Measurements from ENCODE around the gene COMMD7. TPM values are rescaled to one million over a fixed set of nuclear protein-coding genes. Genes with fewer than 3 reads are reported as not detected.

COMMD7 gene
- total RNA-seq, 2 experiments from 2014 or later, result 30.7 to 34.0 TPM

- TF ChIP-seq CTCF (IDR thresholded peaks at IDR 0.05), result no peak
- DNase-seq, result no peak
- ChIA-PET POLR2A (no interaction called here), CTCF (interaction anchor here (0.9 to 7.5 kb wide), 3 partner anchors 9 to 105 kb away, joined by 3 to 356 read pairs (median 9); partner anchors contain the start of gene C20orf203)
- no peak overlapping the region for H3K4me3 Mint-ChIP-seq
- peaks cover 15% of the 10 kb centered on the region for H3K4me1 Mint-ChIP-seq (ENCODE audit: low read depth)
- H3K27ac Mint-ChIP-seq, result no peak overlapping the region
- H3K9me3 Mint-ChIP-seq, result no peaks in the 10 kb centered on the region
- no peaks in the 10 kb centered on the region for H3K27me3 Mint-ChIP-seq
- intact Hi-C loops (cut with micrococcal nuclease), result no loop called here
- no peak for ATAC-seq
- H3K36me3 Mint-ChIP-seq (ENCODE audit: low read depth), result no peaks in the 10 kb centered on the region
Observed at GRCh38 chr20:32780749-32781655, 37.7 kb upstream of the COMMD7 start.

- CTCF ChIA-PET, result interaction anchor here (0.9 to 7.5 kb wide), 4 partner anchors 10 to 127 kb away, joined by 3 to 356 read pairs (median 6); partner anchors contain the start of gene C20orf203
- no peaks in the 10 kb centered on the region for H3K9me3 Mint-ChIP-seq
- DNase-seq (no peak), ATAC-seq (no peak)
- no peaks in the 10 kb centered on the region for H3K36me3 Mint-ChIP-seq (ENCODE audit: low read depth)
- no peak for TF ChIP-seq CTCF (IDR thresholded peaks at IDR 0.05)
- no peaks in the 10 kb centered on the region for H3K27me3 Mint-ChIP-seq
- H3K4me3 Mint-ChIP-seq, result no peak overlapping the region
- H3K4me1 Mint-ChIP-seq (ENCODE audit: low read depth), result peaks cover 21% of the 10 kb centered on the region
- no peak overlapping the region for H3K27ac Mint-ChIP-seq
- intact Hi-C loops (cut with micrococcal nuclease), result no loop called here
- POLR2A ChIA-PET, result no interaction called here
Observed at GRCh38 chr20:32780278-32780677, 37.0 kb upstream of the COMMD7 start.

GRCh38 chr20:32779500-32780211 lies 36.4 kb upstream of the COMMD7 start:
- no peak overlapping the region for H3K4me3 Mint-ChIP-seq
- intact Hi-C loops (cut with micrococcal nuclease), result no loop called here
- H3K27ac Mint-ChIP-seq, result no peak overlapping the region
- H3K4me1 Mint-ChIP-seq (ENCODE audit: low read depth), result peaks cover 24% of the 10 kb centered on the region
- H3K36me3 Mint-ChIP-seq (ENCODE audit: low read depth), result no peaks in the 10 kb centered on the region
- H3K9me3 Mint-ChIP-seq, result no peaks in the 10 kb centered on the region
- H3K27me3 Mint-ChIP-seq, result no peaks in the 10 kb centered on the region
- POLR2A ChIA-PET, result interaction anchor here (1.4 to 1.7 kb wide), 2 partner anchors 38 to 106 kb away, joined by 5 to 16 read pairs; partner anchors contain the start of gene C20orf203
- ATAC-seq (no peak), DNase-seq (no peak)
- CTCF ChIA-PET, result interaction anchor here (0.9 to 7.5 kb wide), 25 partner anchors 10 to 210 kb away, joined by 3 to 356 read pairs (median 12); partner anchors contain the start of genes C20orf203, COMMD7 and DNMT3B
- TF ChIP-seq CTCF (IDR thresholded peaks at IDR 0.05), result no peak

GRCh38 chr20:32777177-32777956 lies 34.1 kb upstream of the COMMD7 start:
- Mint-ChIP-seq H3K27me3 (no peaks in the 10 kb centered on the region), H3K4me1 (ENCODE audit: low read depth) (peaks cover 29% of the 10 kb centered on the region), H3K27ac (peak overlapping the region; percentile 66), H3K9me3 (no peaks in the 10 kb centered on the region), H3K4me3 (no peak overlapping the region), H3K36me3 (ENCODE audit: low read depth) (no peaks in the 10 kb centered on the region)
- ChIA-PET POLR2A (interaction anchor here (0.6 to 2.7 kb wide), 5 partner anchors 53 to 382 kb away, joined by 3 to 16 read pairs (median 4); partner anchors contain the start of gene C20orf203), CTCF (interaction anchor here (0.6 to 7.5 kb wide), 41 partner anchors 8 to 256 kb away, joined by 3 to 356 read pairs (median 8); partner anchors contain the start of genes C20orf203, COMMD7, DNMT3B and MAPRE1)
- no peak for TF ChIP-seq CTCF (IDR thresholded peaks at IDR 0.05)
- DNase-seq (no peak), ATAC-seq (no peak)
- intact Hi-C loops (cut with micrococcal nuclease), result loop anchor here (1.0 kb wide), 1 partner anchor 103 kb away; no protein-coding TSS in a partner anchor

Data from activated CD8-positive, alpha-beta T cell treated with anti-CD3 and anti-CD28 coated beads for 36 hours (primary cell).